PC-3 (cell line): ENCODE measurements around the gene CTSZ. TPM values are rescaled to one million over a fixed set of nuclear protein-coding genes. Genes with fewer than 3 reads are reported as not detected.

ENCODE experiments used
- ATAC-seq: fragments of 200-7000 bp; cut with Tn5 transposase; 2 replicates; pipeline ENCODE4 v1.9.1; 2020; ENCODE audit warnings: mild to moderate bottlenecking, moderate library complexity
- BruUV-seq: library from RNA; stranded (reverse); fragments of 400-500 nt; replicated peaks from 2 replicates; lab custom pipeline; 2021; lab: Mats Ljungman, UMichigan
- CTCF ChIA-PET: fragments of 300-600 bp; sonication (Branson Sonifier 250); formaldehyde crosslinking; loops from one replicate; lab custom pipeline; 2022; ENCODE audit warnings: antibody characterized with exemption; lab: Charles Lee
- POLR2A ChIA-PET: fragments of 300-600 bp; sonication (Branson Sonifier 250); formaldehyde crosslinking; loops from one replicate; lab custom pipeline; 2022; ENCODE audit warnings: antibody characterized with exemption; ENCODE audit not compliant: unreplicated experiment; lab: Charles Lee
- DNase-seq: peaks from one replicate; pipeline ENCODE4 v3.0.0-alpha.2; 2015
- H2AFZ ChIP-seq: fragments of 300-600 bp; sonication (generic); 2 replicates; pipeline ENCODE4 v1.6.0; 2016; ENCODE audit warnings: antibody characterized with exemption, low read length
- H3F3A ChIP-seq: fragments of 300-600 bp; sonication (generic); one replicate; pipeline ENCODE4 v1.6.0; 2017; ENCODE audit warnings: antibody characterized with exemption, low read length, control low read depth, mild to moderate bottlenecking; ENCODE audit not compliant: unreplicated experiment
- H3K27ac ChIP-seq: fragments of 300-600 bp; sonication (generic); 2 replicates; pipeline ENCODE4 v1.5.1; 2016; ENCODE audit warnings: mild to moderate bottlenecking, low read length
- H3K27me3 ChIP-seq: fragments of 300-600 bp; sonication (generic); 2 replicates; pipeline ENCODE4 v1.6.1; 2016; ENCODE audit warnings: low read length, mixed read lengths
- H3K36me3 ChIP-seq: fragments of 300-600 bp; sonication (generic); 2 replicates; pipeline ENCODE4 v1.6.1; 2016; ENCODE audit warnings: low read depth, mixed run types, low read length, mixed read lengths
- H3K4me1 ChIP-seq: fragments of 300-600 bp; sonication (generic); 2 replicates; pipeline ENCODE4 v1.5.1; 2016; ENCODE audit warnings: low read length; ENCODE audit not compliant: insufficient read depth
- H3K4me2 ChIP-seq: fragments of 300-600 bp; sonication (generic); 2 replicates; pipeline ENCODE4 v1.6.0; 2016; ENCODE audit warnings: low read length
- H3K4me3 ChIP-seq: fragments of 300-600 bp; sonication (generic); 2 replicates; pipeline ENCODE4 v1.5.1; 2016; ENCODE audit warnings: mild to moderate bottlenecking, low read length, mixed read lengths
- H3K79me2 ChIP-seq: fragments of 300-600 bp; sonication (generic); 2 replicates; pipeline ENCODE4 v1.6.1; 2017; ENCODE audit warnings: low read length, mixed read lengths
- H3K9ac ChIP-seq: fragments of 300-600 bp; sonication (generic); 2 replicates; pipeline ENCODE4 v1.6.0; 2016; ENCODE audit warnings: mild to moderate bottlenecking, low read length
- H3K9me2 ChIP-seq: fragments of 300-600 bp; sonication (generic); replicated peaks from 2 replicates; pipeline ENCODE4 v1.6.1; 2016; ENCODE audit warnings: mixed run types, low read length, mixed read lengths
- H3K9me3 ChIP-seq: fragments of 300-600 bp; sonication (generic); 2 replicates; pipeline ENCODE4 v1.6.1; 2016; ENCODE audit warnings: low read length, mixed read lengths
- H4K20me1 ChIP-seq: fragments of 300-600 bp; sonication (generic); 2 replicates; pipeline ENCODE4 v1.6.1; 2016; ENCODE audit warnings: low read length, mixed read lengths
- CTCF ChIP-seq: fragments of 300-600 bp; sonication (generic); conservative IDR thresholded peaks from 2 replicates; pipeline ENCODE4 v1.5.1; 2017; ENCODE audit warnings: antibody characterized with exemption, low read depth, mild to moderate bottlenecking, low read length
- EZH2 ChIP-seq: fragments of 300-600 bp; sonication (generic); IDR thresholded peaks from one replicate; pipeline ENCODE4 v1.6.1; 2017; ENCODE audit warnings: antibody characterized with exemption, mild to moderate bottlenecking, low read length; ENCODE audit not compliant: unreplicated experiment
- EZH2phosphoT487 ChIP-seq: fragments of 300-600 bp; sonication (generic); IDR thresholded peaks from 2 replicates; pipeline ENCODE4 v1.6.1; 2018; ENCODE audit warnings: mild to moderate bottlenecking, antibody characterized with exemption, low read length, borderline replicate concordance
- intact Hi-C: fragments of 100-400 bp; cut with micrococcal nuclease; formaldehyde crosslinking; loops from 2 replicates; pipeline ENCODE4 v1.9.0; 2023
- total RNA-seq: library from RNA; depleted of rRNA; stranded (reverse); fragments of >200 nt; gene quantifications from 2 replicates; pipeline ENCODE4 v1.2.3, GENCODE V29; 2014

The CTSZ gene
- total RNA-seq, 1 experiment from 2014 or later = 191 TPM

DNA sequence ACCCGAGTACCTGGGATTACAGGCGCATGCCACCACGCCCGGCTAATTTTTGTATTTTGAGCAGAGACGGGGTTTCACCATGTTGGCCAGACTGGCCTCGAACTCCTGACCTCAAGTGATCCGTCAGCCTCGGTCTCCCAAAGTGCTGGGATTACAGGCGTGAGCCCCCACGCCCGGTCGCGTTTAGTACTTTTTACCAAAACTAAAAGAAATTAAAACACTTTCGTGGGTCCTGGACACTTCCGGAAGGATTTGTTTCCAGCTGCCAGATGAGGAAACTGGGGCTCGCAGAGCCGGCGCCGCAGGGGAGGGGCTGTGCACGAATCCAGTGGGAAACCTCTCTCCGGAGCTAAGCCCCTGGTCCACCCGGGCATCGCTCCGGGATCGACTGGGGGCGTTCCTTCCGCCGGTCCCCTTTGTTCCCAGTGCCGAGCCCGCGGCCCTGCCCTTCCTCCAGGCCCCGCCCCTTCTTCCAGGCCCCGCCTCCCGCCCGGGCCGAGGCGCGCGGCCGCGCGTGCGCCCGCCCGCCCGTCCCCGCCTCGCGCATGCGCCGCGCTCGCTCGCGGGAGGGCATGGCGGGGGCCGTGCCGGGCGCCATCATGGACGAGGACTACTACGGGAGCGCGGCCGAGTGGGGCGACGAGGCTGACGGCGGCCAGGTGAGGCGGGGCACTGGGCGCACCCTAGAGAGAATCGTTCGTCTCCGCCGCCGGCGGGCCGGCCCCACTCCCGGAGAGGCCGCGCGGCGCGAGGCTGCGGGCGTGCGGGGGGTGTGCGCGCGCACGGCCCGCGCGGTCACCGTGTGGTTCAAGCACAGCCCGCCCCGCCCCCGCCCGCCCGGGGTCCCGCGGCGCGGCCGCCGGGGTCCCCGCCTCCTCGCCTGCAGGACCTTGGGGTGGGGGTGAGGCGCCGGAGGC lies 26.1 kb downstream of the CTSZ start, which contains the start of gene NELFCD:
Gene NELFCD, plus strand, starts transcription at position 546 of the 917 bp plus-strand sequence. Its CDS starts 54 bp downstream, at position 600.
- ATAC-seq = peak; percentile 88
- TF ChIP-seq CTCF = no peak
- no peak for TF ChIP-seq EZH2
- TF ChIP-seq EZH2phosphoT487 = no peak
- Histone ChIP-seq H3K9me2 (no peaks in the 10 kb centered on the region), H3K9me3 (no peaks in the 10 kb centered on the region), H3K36me3 (peaks cover 7% of the 10 kb centered on the region; the same call in 1 of the 2 replicates), H3K27me3 (no peaks in the 10 kb centered on the region), H3K79me2 (peaks cover 46% of the 10 kb centered on the region), H4K20me1 (peaks cover 18% of the 10 kb centered on the region; the same call in 1 of the 2 replicates), H3K4me3 (peak within 1 kb of the TSS; percentile 76), H2AFZ (peak within 1 kb of the TSS; percentile 90), H3K9ac (peak within 1 kb of the TSS; percentile 83), H3F3A (no peaks in the 10 kb centered on the region), H3K27ac (peak within 1 kb of the TSS; percentile 24; the same call in 1 of the 2 replicates), H3K4me2 (peak within 1 kb of the TSS; percentile 84), H3K4me1 (peaks cover 7% of the 10 kb centered on the region; the same call in 1 of the 2 replicates)
- BruUV-seq = TSS peak; percentile 95
- intact Hi-C loops = loop anchor here (1.0 to 5.0 kb wide), 3 partner anchors 46 to 89 kb away; partner anchors contain the start of gene PRELID3B
- POLR2A ChIA-PET = interaction anchor here (0.7 kb wide), 1 partner anchor 237 kb away, joined by 8 read pairs; no protein-coding TSS in a partner anchor
- peak; percentile 92 for DNase-seq
- CTCF ChIA-PET = interaction anchor here (0.6 kb wide), 1 partner anchor 14 kb away, joined by 3 read pairs; no protein-coding TSS in a partner anchor

DNA sequence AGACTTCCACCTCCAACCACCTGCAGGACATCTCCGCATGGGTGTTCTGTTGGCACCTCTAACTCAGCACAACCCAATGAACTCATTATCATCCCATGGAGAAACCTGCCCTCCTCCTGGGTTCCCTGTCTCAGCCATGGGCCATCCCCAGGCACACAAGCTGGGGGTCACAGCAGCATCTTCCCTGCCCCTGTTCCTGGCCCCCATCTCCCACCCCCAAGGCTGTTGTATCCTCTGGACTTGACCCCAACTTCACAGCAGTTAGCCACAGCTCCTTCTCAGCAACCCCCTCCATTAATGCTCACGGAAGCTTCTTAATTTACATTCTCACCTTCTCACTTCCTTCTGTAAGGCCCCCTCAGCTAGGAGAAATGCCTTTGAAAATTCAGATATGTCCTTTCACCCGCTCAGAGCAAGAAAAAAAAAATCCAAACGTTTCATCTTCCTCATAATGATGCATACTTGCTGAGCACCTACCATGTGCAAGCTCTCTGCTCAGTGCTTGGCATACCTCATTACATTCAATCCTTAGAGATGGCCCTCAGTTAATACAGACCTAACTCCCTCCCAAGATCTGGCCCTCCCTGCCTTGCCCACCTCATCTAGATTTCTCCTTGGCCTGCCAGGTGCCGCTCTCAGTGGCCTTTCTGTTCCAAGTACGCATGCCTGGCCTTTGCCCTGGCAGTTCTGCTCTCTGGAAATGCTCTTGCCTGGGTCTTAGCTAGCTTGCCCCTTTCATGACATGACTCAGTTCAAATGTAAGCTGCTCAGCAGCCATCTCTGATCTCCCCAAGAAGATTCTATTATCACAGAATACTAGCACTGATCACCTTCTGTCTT lies 28.5 kb downstream of the CTSZ start:
- CTCF ChIA-PET = no interaction called here
- no peak overlapping the region for H3K4me2 ChIP-seq
- no peaks in the 10 kb centered on the region for H3K36me3 ChIP-seq
- H3K4me3 ChIP-seq = no peak overlapping the region
- POLR2A ChIA-PET = no interaction called here
- peaks cover 22% of the 10 kb centered on the region for H3K79me2 ChIP-seq
- intact Hi-C loops = no loop called here
- H3K4me1 ChIP-seq = peaks cover 7% of the 10 kb centered on the region; the same call in 1 of the 2 replicates
- no peak overlapping the region for H2AFZ ChIP-seq
- no peaks in the 10 kb centered on the region for H3K9me2 ChIP-seq
- ATAC-seq = no peak
- no peaks in the 10 kb centered on the region for H3K27me3 ChIP-seq
- no peaks in the 10 kb centered on the region for H4K20me1 ChIP-seq
- no peak for DNase-seq
- no peak overlapping the region for H3K9ac ChIP-seq
- H3K27ac ChIP-seq = no peak overlapping the region
- BruUV-seq = no TSS peak
- peaks cover 5% of the 10 kb centered on the region; the same call in 1 of the 2 replicates for H3K9me3 ChIP-seq
- TF ChIP-seq EZH2phosphoT487 (no peak), EZH2 (no peak), CTCF (no peak)
- H3F3A ChIP-seq = no peaks in the 10 kb centered on the region
